Small intestine (tissue), 7 donors: Measurements from ENCODE around the gene XYLT1. TPM values are rescaled to one million over a fixed set of nuclear protein-coding genes. Genes with fewer than 3 reads are reported as not detected.
"Not testable (repeated sequence)": the region's sequence is repeated elsewhere in the genome, so short reads cannot be mapped to it uniquely, and the experiment has no call there.

Source experiments
- DNase-seq, 2 donors: peaks; one replicate each; pipeline versions ENCODE4 v3.0.0 to v3.0.0-alpha.2; 2013
- FAIRE-seq: peaks from 2 replicates; lab custom pipeline; 2012; peaks lifted over from hg19 to GRCh38; lab: Jason Lieb, UNC
- H3K27ac ChIP-seq, 3 donors: one replicate each; pipeline ENCODE4 v1.5.1; 2013; ENCODE audit warnings: low read length in 2 of 3, mild to moderate bottlenecking in 2 of 3, control low read depth in 1 of 3, inconsistent platforms in 1 of 3, low read depth in 1 of 3, moderate library complexity in 1 of 3
- H3K27me3 ChIP-seq, 3 donors: one replicate each; pipeline ENCODE4 v1.6.1; 2013; ENCODE audit warnings: low read length in 3 of 3, inconsistent platforms in 1 of 3; ENCODE audit not compliant: control insufficient read depth in 3 of 3, insufficient read depth in 3 of 3
- H3K36me3 ChIP-seq, 3 donors: one replicate each; pipeline ENCODE4 v1.6.1; 2013; ENCODE audit warnings: low read length in 3 of 3, inconsistent platforms in 1 of 3, low read depth in 1 of 3, mild to moderate bottlenecking in 1 of 3, moderate library complexity in 1 of 3; ENCODE audit not compliant: control insufficient read depth in 3 of 3, insufficient read depth in 2 of 3
- H3K4me1 ChIP-seq, 3 donors: one replicate each; pipeline ENCODE4 v1.6.1; 2013; ENCODE audit warnings: low read length in 2 of 3, inconsistent platforms in 1 of 3, low read depth in 1 of 3, mild to moderate bottlenecking in 1 of 3, moderate library complexity in 1 of 3; ENCODE audit not compliant: control insufficient read depth in 3 of 3, insufficient read depth in 2 of 3
- H3K4me3 ChIP-seq, 3 donors: one replicate each; pipeline ENCODE4 v1.5.1; 2013; ENCODE audit warnings: low read length in 3 of 3, control low read depth in 1 of 3, inconsistent platforms in 1 of 3, low read depth in 1 of 3, mild to moderate bottlenecking in 1 of 3, moderate library complexity in 1 of 3
- H3K9me3 ChIP-seq, 2 donors: one replicate each; pipeline ENCODE4 v1.6.1; 2013; ENCODE audit warnings: low read depth in 1 of 2, low read length in 1 of 2; ENCODE audit not compliant: control insufficient read depth in 2 of 2, insufficient read depth in 1 of 2
- WGBS, 3 donors: extraction: QIAGEN DNeasy Blood & Tissue Kit; methylation state at CpG; one replicate each; pipeline ENCODE4 v1.1.7; 2013; 5-methylcytosine and 5-hydroxymethylcytosine counted together
- polyA plus RNA-seq, 4 donors: library from polyadenylated mRNA; stranded (reverse) in 3 of 4; unstranded in 1 of 4; fragments of 200-250 nt in 3 of 4; fragments of 120-200 nt in 1 of 4; gene quantifications; one replicate each; pipeline versions ENCODE4 v1.2.1 to v1.2.3, GENCODE V29; 2013
- donor health status: healthy with polysubstance abuse.
- donor health status: control.
- donor health status: control.
- donor health status: Bipolar disorder and iron deficiency.
- donor health status: healthy.

Gene XYLT1
- polyA plus RNA-seq, 4 donors: 1.9 to 11.2 (median 4.1) TPM

DNA sequence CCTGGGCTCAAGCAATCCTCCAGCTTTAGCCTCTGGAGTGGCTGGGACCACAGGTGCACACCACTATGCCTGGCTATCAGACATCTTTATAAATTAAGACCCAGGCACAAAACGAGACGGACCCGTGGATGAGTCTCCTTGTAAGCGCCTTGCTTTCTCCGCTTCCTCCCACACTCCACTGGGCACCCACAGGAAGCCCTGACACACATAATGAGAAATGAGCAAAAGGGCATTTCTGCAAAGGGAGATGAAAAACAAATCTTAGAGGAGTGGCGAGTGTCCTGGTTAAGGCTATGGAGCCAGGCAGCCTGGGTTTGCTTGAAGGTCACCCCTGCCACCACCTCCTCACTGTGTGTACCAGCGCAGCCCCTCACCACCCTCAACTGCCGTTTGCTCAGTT, 56.3 kb downstream of the XYLT1 start:
- peaks cover 0 to 7% (median 0%) of the 10 kb centered on the region in 3 donors for H3K36me3 ChIP-seq
- no peaks in the 10 kb centered on the region for H3K27me3 ChIP-seq
- no peak for FAIRE-seq
- no peaks in the 10 kb centered on the region for H3K4me1 ChIP-seq
- DNase-seq: no peak
- H3K4me3 ChIP-seq: no peak overlapping the region
- WGBS, 3 donors: 72 to 85% (median 73%) methylated on average over 8 of the region's 8 CpGs
- H3K9me3 ChIP-seq: no peaks in the 10 kb centered on the region
- H3K27ac ChIP-seq: no peak overlapping the region

DNA sequence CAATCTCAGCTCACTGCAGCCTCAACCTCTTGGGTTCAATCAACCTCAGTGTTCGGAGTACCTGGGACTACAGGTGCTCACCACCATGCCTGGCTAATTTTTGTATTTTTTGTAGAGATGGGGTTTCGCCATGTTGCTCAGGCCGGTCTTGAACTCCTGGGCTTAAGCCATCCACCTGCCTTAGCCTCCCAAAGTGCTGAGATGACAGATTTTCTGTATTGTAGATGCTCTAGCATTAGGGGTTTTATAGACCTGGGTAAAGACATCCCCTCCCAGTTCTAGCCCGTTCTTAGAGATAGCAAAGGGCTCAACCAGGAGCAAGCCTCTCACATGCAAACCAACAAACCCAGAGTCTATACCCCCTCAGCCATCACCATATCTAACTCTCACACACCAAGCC, 57.3 kb downstream of the XYLT1 start:
- no peak for DNase-seq
- no peak for FAIRE-seq
- Histone ChIP-seq H3K4me3 (no peak overlapping the region), H3K27ac (no peak overlapping the region), H3K4me1 (no peaks in the 10 kb centered on the region), H3K9me3 (no peaks in the 10 kb centered on the region), H3K36me3 (peaks cover 0 to 7% (median 0%) of the 10 kb centered on the region in 3 donors), H3K27me3 (no peaks in the 10 kb centered on the region)
- WGBS, 3 donors: 94 to 100% (median 96%) methylated on average over 4 of the region's 4 CpGs

DNA sequence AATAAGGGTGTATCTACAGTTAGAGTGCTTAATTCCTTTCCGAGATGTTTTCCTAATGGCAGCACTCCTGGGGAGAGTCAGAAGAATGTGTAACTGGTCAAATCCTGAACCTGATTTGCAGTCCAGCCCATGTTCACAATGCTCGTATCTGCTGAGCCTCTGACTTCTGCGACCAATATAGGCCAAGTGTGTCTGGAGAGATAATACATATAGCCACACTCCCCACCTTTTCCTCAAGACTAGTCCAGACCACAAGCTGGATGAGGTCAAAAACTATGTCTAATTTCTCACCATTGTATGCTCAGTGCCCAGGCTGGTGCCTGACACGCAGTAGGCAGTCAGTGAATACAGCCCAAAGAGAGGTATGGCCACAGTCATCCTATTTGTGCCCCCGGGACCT, 58.0 kb downstream of the XYLT1 start:
- Histone ChIP-seq H3K4me1 (no peaks in the 10 kb centered on the region), H3K27ac (no peak overlapping the region), H3K36me3 (peaks cover 0 to 6% (median 0%) of the 10 kb centered on the region in 3 donors), H3K9me3 (peaks cover 0 to 2% of the 10 kb centered on the region in 2 donors), H3K4me3 (no peak overlapping the region), H3K27me3 (no peaks in the 10 kb centered on the region)
- no peak for FAIRE-seq
- no peak for DNase-seq
- WGBS, 3 donors: 90 to 98% (median 94%) methylated on average over 5 of the region's 5 CpGs

GRCh38 chr16:17412221-17412620, 58.5 kb downstream of the XYLT1 start:
- Histone ChIP-seq H3K36me3 (peaks cover 0 to 5% (median 0%) of the 10 kb centered on the region in 3 donors), H3K27me3 (no peaks in the 10 kb centered on the region), H3K4me3 (no peak overlapping the region), H3K9me3 (peaks cover 0 to 2% of the 10 kb centered on the region in 2 donors), H3K4me1 (no peaks in the 10 kb centered on the region), H3K27ac (no peak overlapping the region)
- 75 to 89% (median 82%) methylated on average over 7 of the region's 7 CpGs for WGBS, 3 donors
- FAIRE-seq (no peak), DNase-seq (no peak)

- H3K9me3 ChIP-seq: peaks cover 0 to 2% of the 10 kb centered on the region in 2 donors
- H3K4me1 ChIP-seq: no peaks in the 10 kb centered on the region
- H3K36me3 ChIP-seq: peaks cover 0 to 5% (median 0%) of the 10 kb centered on the region in 3 donors
- H3K27ac ChIP-seq: no peak overlapping the region
- WGBS, 3 donors: 90 to 91% (median 91%) methylated on average over 2 of the region's 2 CpGs
- DNase-seq: no peak
- H3K4me3 ChIP-seq: no peak overlapping the region
- H3K27me3 ChIP-seq: no peaks in the 10 kb centered on the region
- no peak for FAIRE-seq
Measured at GRCh38 chr16:17411263-17411662, 59.5 kb downstream of the XYLT1 start.

DNA sequence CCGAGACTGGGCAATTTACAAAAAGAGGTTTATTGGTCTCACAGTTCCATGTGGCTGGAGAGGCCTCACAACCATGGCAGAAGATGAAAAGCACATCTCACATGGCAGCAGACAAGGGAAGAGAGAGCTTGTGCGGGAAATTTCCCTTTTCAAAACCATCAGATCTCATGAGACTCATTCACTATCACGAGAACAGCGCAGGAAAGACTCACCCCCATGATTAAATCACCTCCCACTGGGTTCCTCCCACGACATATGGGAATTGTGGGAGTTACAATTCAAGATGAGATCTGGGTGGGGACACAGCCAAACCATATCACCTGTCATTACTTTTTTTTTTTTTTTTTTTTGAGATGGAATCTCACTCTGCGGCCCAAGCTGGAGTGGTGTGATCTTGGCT, 60.4 kb downstream of the XYLT1 start:
- H3K4me3 ChIP-seq, DNase-seq, FAIRE-seq, H3K4me1 ChIP-seq, H3K36me3 ChIP-seq, H3K9me3 ChIP-seq, H3K27me3 ChIP-seq, H3K27ac ChIP-seq: not testable (repeated sequence)
- 91 to 94% (median 93%) methylated on average over 6 of the region's 6 CpGs for WGBS, 3 donors

GRCh38 chr16:17409894-17410293, 60.9 kb downstream of the XYLT1 start:
- no peak for DNase-seq
- Histone ChIP-seq H3K36me3 (peaks cover 0 to 5% (median 0%) of the 10 kb centered on the region in 3 donors), H3K4me1 (no peaks in the 10 kb centered on the region), H3K27ac (no peak overlapping the region), H3K4me3 (no peak overlapping the region), H3K27me3 (no peaks in the 10 kb centered on the region), H3K9me3 (peaks cover 0 to 2% of the 10 kb centered on the region in 2 donors)
- no peak for FAIRE-seq
- WGBS, 3 donors: 96 to 97% (median 96%) methylated on average over 3 of the region's 3 CpGs

GRCh38 chr16:17408955-17409441, 61.8 kb downstream of the XYLT1 start:
- no peak overlapping the region for H3K27ac ChIP-seq

DNA sequence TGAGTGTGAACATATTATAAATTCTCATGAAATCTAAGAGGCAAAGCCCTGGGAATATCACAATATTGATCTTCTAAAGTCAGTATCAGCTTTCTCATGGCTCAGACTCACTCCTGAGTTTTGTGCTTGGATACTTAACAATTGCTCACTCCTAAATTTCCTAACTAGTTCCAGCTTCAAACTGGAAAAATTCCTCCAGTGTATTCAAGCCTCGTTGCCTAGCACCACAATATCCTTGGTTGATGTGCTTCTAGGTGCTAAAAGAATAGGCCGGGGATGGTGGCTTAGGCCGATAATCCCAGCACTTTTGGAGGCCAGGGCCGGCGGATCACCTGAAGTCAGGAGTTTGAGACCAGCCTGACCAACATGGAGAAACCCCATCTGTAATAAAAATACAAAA, 62.5 kb downstream of the XYLT1 start:
- DNase-seq (no peak), FAIRE-seq (no peak)
- no peak overlapping the region for H3K4me3 ChIP-seq
- no peaks in the 10 kb centered on the region for H3K4me1 ChIP-seq
- peaks cover 0 to 2% of the 10 kb centered on the region in 2 donors for H3K9me3 ChIP-seq
- H3K27ac ChIP-seq: no peak overlapping the region
- no peaks in the 10 kb centered on the region for H3K27me3 ChIP-seq
- WGBS, 3 donors: 94 to 98% (median 98%) methylated on average over 5 of the region's 5 CpGs
- peaks cover 0 to 6% (median 0%) of the 10 kb centered on the region in 3 donors for H3K36me3 ChIP-seq

More at GRCh38 chr16:17408955-17409441, 61.8 kb downstream of the XYLT1 start:
- no peak overlapping the region for H3K4me3 ChIP-seq
- H3K27me3 ChIP-seq: no peaks in the 10 kb centered on the region
- no peak for DNase-seq
- H3K9me3 ChIP-seq: peaks cover 0 to 2% of the 10 kb centered on the region in 2 donors
- FAIRE-seq: no peak
- H3K4me1 ChIP-seq: no peaks in the 10 kb centered on the region
- H3K36me3 ChIP-seq: peaks cover 0 to 4% (median 0%) of the 10 kb centered on the region in 3 donors
- 79 to 87% (median 86%) methylated on average over 7 of the region's 7 CpGs for WGBS, 3 donors
